Fibroblast of pulmonary artery (primary cell): ENCODE measurements around the gene DHRS7C.

Source experiments
- DNase-seq: peaks from one replicate; pipeline ENCODE4 v3.0.0-alpha.2; 2010; ENCODE audit warnings: low read depth
- H3K4me3 ChIP-seq: replicated peaks from 2 replicates; pipeline ENCODE4 v1.5.1; 2011; ENCODE audit warnings: low read depth, mild to moderate bottlenecking, control low read depth, low read length, moderate library complexity
- CTCF ChIP-seq: IDR thresholded peaks from 2 replicates; pipeline ENCODE4 v1.5.1; 2011; ENCODE audit warnings: mild to moderate bottlenecking, control low read depth, low read length, inconsistent platforms; ENCODE audit errors: missing control alignments

DHRS7C gene

DNA sequence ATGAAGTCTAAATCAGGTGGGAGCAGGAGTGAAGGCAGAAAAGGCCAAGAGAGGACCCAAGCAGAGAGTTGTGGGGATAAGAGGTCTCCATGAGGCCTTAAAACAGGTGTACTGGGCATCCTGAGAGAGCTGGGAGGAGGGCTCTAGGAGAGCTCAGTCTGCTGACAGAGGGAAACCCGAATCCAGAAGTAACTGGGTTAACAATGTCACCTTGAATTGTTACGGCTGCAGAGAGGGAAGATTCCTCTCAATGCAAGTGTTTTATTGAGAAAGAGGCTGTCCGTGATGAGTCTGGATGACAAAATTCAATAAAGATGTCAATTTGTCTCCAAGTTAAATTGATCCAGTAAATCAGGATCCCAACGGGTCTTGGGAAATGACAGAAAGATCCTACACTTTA lies 8.3 kb downstream of the DHRS7C start:
- no peak overlapping the region for H3K4me3 ChIP-seq
- no peak for DNase-seq
- TF ChIP-seq CTCF = no peak

- DNase-seq = no peak
- TF ChIP-seq CTCF = no peak
- H3K4me3 ChIP-seq = no peak overlapping the region
Observed at GRCh38 chr17:9780552-9780951, 10.8 kb downstream of the DHRS7C start.

DNA sequence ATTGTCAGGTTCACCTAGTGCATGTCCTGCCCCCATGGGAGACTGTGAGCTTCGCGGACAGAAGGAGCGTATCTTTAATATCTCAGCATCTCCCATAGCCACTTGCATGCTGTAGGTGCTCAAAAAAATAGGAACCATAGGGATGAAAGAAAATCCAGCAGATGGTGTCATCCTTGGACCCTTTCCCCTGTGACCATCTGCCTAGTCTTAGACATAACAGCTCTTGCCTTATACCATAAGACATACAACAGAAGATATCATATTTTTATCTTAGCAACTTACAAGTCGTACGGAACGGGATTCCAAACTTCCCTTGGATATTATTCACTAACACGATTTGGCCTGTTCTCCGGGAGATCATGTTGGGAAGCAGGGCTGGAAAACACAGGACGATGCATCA lies 14.5 kb downstream of the DHRS7C start:
- TF ChIP-seq CTCF = no peak
- no peak overlapping the region for H3K4me3 ChIP-seq
- no peak for DNase-seq

DNA sequence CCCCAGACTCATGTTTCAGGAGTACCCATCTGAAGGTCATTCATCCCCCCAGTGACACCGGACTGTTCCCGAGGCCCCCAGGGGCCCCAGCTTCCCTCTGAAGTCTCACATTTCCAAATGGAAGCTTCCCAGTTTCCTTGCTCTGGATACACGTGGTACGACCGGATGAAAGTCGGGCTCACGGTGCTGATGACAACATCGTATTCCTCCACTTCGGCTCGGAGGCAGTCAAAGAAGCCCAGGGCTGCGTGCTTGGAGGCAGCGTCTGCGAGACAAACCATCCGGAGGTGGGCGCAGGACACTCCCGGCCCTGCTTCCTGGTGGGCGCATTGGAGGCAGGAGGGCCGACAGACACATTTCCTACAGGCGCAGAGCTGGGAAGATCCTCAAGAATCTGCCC lies 18.7 kb downstream of the DHRS7C start:
- no peak for TF ChIP-seq CTCF
- no peak for DNase-seq
- H3K4me3 ChIP-seq = no peak overlapping the region

DNA sequence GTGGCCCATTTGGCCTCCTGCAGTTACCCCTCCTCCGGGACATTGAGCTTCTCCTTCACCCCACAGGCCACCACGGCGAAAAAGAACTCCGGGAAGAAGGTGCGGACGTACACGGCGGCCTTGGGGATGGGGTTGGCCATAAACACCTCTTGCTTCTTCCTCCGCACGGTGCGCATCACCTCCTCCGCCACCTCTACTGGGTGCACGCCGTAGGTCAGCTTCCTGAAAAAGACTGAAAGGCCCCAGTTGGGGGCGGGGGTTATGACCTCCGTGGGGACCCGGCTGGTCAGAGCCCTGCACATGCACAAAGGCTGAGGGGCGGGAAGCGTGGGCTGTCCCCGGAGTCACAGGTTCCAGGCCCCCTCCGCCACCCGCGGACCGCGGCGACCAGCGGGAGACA lies 19.9 kb downstream of the DHRS7C start:
- H3K4me3 ChIP-seq = no peak overlapping the region
- no peak for DNase-seq
- no peak for TF ChIP-seq CTCF

DNA sequence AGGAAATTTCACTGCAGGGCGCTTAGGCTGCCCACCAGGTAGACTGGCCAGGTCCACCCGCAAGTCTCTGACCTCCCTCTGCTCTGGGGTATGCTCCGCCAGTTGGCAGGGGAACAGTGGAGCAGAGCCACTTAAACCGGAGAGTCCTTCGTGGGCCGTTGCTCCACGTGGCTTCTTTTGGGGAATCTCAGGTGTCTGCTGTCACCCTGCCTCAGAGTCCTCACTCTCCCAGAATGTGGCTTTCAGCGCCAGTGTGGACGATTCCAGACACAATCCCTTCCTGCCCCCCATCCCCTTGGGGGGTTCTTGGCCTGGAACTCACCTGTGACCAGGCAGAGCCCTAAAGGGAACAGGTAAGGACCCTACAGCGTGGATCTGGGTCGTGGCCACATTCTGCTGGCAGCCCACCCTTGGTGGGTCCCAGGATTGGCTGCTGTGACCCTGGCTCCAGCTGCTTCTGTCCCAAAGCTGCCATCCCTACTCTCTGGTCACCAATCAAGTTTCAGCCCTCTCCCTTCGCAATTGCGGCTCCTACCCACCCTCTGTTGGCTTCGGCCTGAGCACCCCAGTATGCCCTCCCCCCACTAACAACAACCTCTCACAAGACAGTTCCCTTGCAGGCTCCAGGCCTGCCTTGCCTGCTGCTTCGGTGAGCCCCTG lies 22.2 kb downstream of the DHRS7C start:
- DNase-seq = no peak
- H3K4me3 ChIP-seq = no peak overlapping the region
- TF ChIP-seq CTCF = no peak

DNA sequence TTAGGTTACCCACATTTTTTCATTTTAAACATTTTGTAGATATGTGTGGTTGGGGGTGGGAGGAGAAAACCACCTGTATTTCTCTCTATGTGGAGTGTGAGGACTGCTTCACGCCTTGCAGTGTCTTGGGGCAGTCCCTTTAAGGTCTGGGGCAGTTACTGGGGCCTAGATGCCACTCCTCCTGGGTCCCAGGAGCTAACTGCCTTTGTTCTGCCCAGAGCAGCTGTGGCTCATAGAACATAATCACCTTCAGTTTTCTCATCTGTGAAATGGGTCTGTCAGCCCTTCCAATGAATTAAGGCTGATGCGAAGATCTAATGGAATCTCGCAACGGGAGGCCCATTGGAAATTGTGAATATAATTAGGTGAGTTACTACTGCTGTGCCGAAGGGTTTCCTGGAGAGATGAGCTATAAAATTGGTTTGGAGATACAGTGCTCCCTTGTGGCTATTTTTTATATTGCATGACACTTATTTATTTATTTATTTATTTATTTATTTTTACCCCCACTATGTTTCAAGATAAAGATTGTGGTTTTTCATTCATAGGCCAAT lies 22.9 kb downstream of the DHRS7C start:
- no peak overlapping the region for H3K4me3 ChIP-seq
- peak; percentile 52 for DNase-seq
- peak; percentile 40 for TF ChIP-seq CTCF
